Measurements from ENCODE around the gene ASXL2.
"Not testable (repeated sequence)": the region's sequence is repeated elsewhere in the genome, so short reads cannot be mapped to it uniquely, and the experiment has no call there.

ASXL2 gene

GRCh38 chr2:25735835-25736234, 142.5 kb downstream of the ASXL2 start:
- no peak for DNase-seq (ENCODE audit: low spot score)

- no peak for DNase-seq (ENCODE audit: low spot score)
These were observed 149.7 kb downstream of the ASXL2 start for GRCh38 chr2:25728559-25728958.

GRCh38 chr2:25726522-25726921, 151.8 kb downstream of the ASXL2 start:
- DNase-seq (ENCODE audit: low spot score), result no peak

- no peak for DNase-seq (ENCODE audit: low spot score)
These were observed 152.4 kb downstream of the ASXL2 start for GRCh38 chr2:25725877-25726276.

- no peak for DNase-seq (ENCODE audit: low spot score)
These were observed 153.5 kb downstream of the ASXL2 start for GRCh38 chr2:25724756-25725155.

GRCh38 chr2:25722224-25722623, 156.1 kb downstream of the ASXL2 start:
- DNase-seq (ENCODE audit: low spot score), result no peak

GRCh38 chr2:25720575-25720974, 157.7 kb downstream of the ASXL2 start:
- no peak for DNase-seq (ENCODE audit: low spot score)

- no peak for DNase-seq (ENCODE audit: low spot score)
These were observed 163.5 kb downstream of the ASXL2 start for GRCh38 chr2:25714740-25715139.

GRCh38 chr2:25712455-25712854, 165.8 kb downstream of the ASXL2 start:
- DNase-seq (ENCODE audit: low spot score), result no peak

- DNase-seq (ENCODE audit: low spot score), result no peak
These were observed 166.5 kb downstream of the ASXL2 start for GRCh38 chr2:25711675-25712354.

GRCh38 chr2:25710750-25711149, 167.5 kb downstream of the ASXL2 start:
- DNase-seq (ENCODE audit: low spot score), result no peak

- no peak for DNase-seq (ENCODE audit: low spot score)
These were observed 168.9 kb downstream of the ASXL2 start for GRCh38 chr2:25709349-25709748.

GRCh38 chr2:25707927-25708590, 170.2 kb downstream of the ASXL2 start:
- no peak for DNase-seq (ENCODE audit: low spot score)

GRCh38 chr2:25705575-25705974, 172.7 kb downstream of the ASXL2 start:
- not testable (repeated sequence) for DNase-seq (ENCODE audit: low spot score)

GRCh38 chr2:25701801-25702200, 176.5 kb downstream of the ASXL2 start:
- DNase-seq (ENCODE audit: low spot score), result no peak

- peak; percentile 38 for DNase-seq (ENCODE audit: low spot score)
These were observed 178.0 kb downstream of the ASXL2 start for GRCh38 chr2:25700221-25700660.

- no peak for DNase-seq (ENCODE audit: low spot score)
These were observed 179.1 kb downstream of the ASXL2 start for GRCh38 chr2:25699216-25699615.

GRCh38 chr2:25698752-25699151, 179.5 kb downstream of the ASXL2 start:
- no peak for DNase-seq (ENCODE audit: low spot score)

GRCh38 chr2:25697559-25698341, 180.5 kb downstream of the ASXL2 start:
- no peak for DNase-seq (ENCODE audit: low spot score)

- no peak for DNase-seq (ENCODE audit: low spot score)
These were observed 185.4 kb downstream of the ASXL2 start for GRCh38 chr2:25692737-25693445.

GRCh38 chr2:25692143-25692542, 186.1 kb downstream of the ASXL2 start:
- no peak for DNase-seq (ENCODE audit: low spot score)

- DNase-seq (ENCODE audit: low spot score), result no peak
These were observed 188.2 kb downstream of the ASXL2 start for GRCh38 chr2:25690058-25690457.

Measured in kidney capillary endothelial cell (primary cell).